ENCODE measurements around the gene HDAC9.

HDAC9 gene

GRCh38 chr7:18558910-18559309 is 63.4 kb downstream of the HDAC9 start:
- no peak for FAIRE-seq

- no peak for FAIRE-seq
These were observed 64.2 kb downstream of the HDAC9 start for GRCh38 chr7:18559756-18560155.

GRCh38 chr7:18564779-18565178 is 69.2 kb downstream of the HDAC9 start:
- no peak for FAIRE-seq

GRCh38 chr7:18565337-18565736 is 69.8 kb downstream of the HDAC9 start:
- FAIRE-seq = no peak

- FAIRE-seq = peak; percentile 9
These were observed 70.7 kb downstream of the HDAC9 start for GRCh38 chr7:18566205-18566604.

GRCh38 chr7:18566829-18567228 is 71.3 kb downstream of the HDAC9 start:
- no peak for FAIRE-seq

- FAIRE-seq = peak; percentile 91
These were observed 74.9 kb downstream of the HDAC9 start for GRCh38 chr7:18570441-18570840.

GRCh38 chr7:18570890-18571478 is 75.4 kb downstream of the HDAC9 start:
- peak; percentile 95 for FAIRE-seq

- no peak for FAIRE-seq
These were observed 76.6 kb downstream of the HDAC9 start for GRCh38 chr7:18572154-18572553.

GRCh38 chr7:18572885-18573284 is 77.3 kb downstream of the HDAC9 start:
- FAIRE-seq = peak; percentile 80

- no peak for FAIRE-seq
These were observed 78.1 kb downstream of the HDAC9 start for GRCh38 chr7:18573410-18574234.

GRCh38 chr7:18574235-18574540 is 78.6 kb downstream of the HDAC9 start:
- no peak for FAIRE-seq

- no peak for FAIRE-seq
These were observed 79.1 kb downstream of the HDAC9 start for GRCh38 chr7:18574676-18575075.

GRCh38 chr7:18575622-18576572 is 80.3 kb downstream of the HDAC9 start:
- FAIRE-seq = no peak

- FAIRE-seq = no peak
These were observed 81.7 kb downstream of the HDAC9 start for GRCh38 chr7:18577096-18577771.

- FAIRE-seq = no peak
These were observed 84.1 kb downstream of the HDAC9 start for GRCh38 chr7:18579698-18580097.

- FAIRE-seq = no peak
These were observed 85.4 kb downstream of the HDAC9 start for GRCh38 chr7:18580950-18581349.

GRCh38 chr7:18583305-18583704 is 87.8 kb downstream of the HDAC9 start:
- FAIRE-seq = no peak

GRCh38 chr7:18590241-18590640 is 94.7 kb downstream of the HDAC9 start:
- FAIRE-seq = no peak

GRCh38 chr7:18590744-18591340 is 95.3 kb downstream of the HDAC9 start:
- FAIRE-seq = peak; percentile 98

- no peak for FAIRE-seq
These were observed 98.2 kb downstream of the HDAC9 start for GRCh38 chr7:18593602-18594279.

- FAIRE-seq = no peak
These were observed 102.2 kb downstream of the HDAC9 start for GRCh38 chr7:18597754-18598153.
